GM19328 (cell line): Measurements from ENCODE around the gene CCDC88C.
A peak's percentile ranks its signal among the peaks of the same experiment; 100 is the strongest.
"Not testable (repeated sequence)": the region's sequence is repeated elsewhere in the genome, so short reads cannot be mapped to it uniquely, and the experiment has no call there.

Source experiments
- ATAC-seq: cut with Tn5 transposase; IDR thresholded peaks from one replicate; pipeline ENCODE4 v1.9.1; 2021; ENCODE audit warnings: mild to moderate bottlenecking, moderate library complexity; ENCODE audit not compliant: unreplicated experiment

CCDC88C gene

GRCh38 chr14:91418387-91419043, 895 bp upstream of the CCDC88C start:
- no peak for ATAC-seq

- ATAC-seq = peak; percentile 34
Observed at GRCh38 chr14:91417983-91418386, 365 bp upstream of the CCDC88C start.

GRCh38 chr14:91416744-91417119, 888 bp downstream of the CCDC88C start:
- ATAC-seq = no peak

- peak; percentile 45 for ATAC-seq
Observed at GRCh38 chr14:91415794-91416743, 1.6 kb downstream of the CCDC88C start.

- ATAC-seq = no peak
Observed at GRCh38 chr14:91414475-91414833, 3.2 kb downstream of the CCDC88C start.

GRCh38 chr14:91413547-91414474, 3.8 kb downstream of the CCDC88C start:
- no peak for ATAC-seq

GRCh38 chr14:91412939-91413338, 4.7 kb downstream of the CCDC88C start:
- no peak for ATAC-seq

GRCh38 chr14:91410771-91411536, 6.7 kb downstream of the CCDC88C start:
- ATAC-seq = no peak

- no peak for ATAC-seq
Observed at GRCh38 chr14:91409928-91410718, 7.5 kb downstream of the CCDC88C start.

GRCh38 chr14:91409240-91409639, 8.4 kb downstream of the CCDC88C start:
- not testable (repeated sequence) for ATAC-seq

GRCh38 chr14:91406982-91407381, 10.6 kb downstream of the CCDC88C start:
- ATAC-seq = no peak

- ATAC-seq = no peak
Observed at GRCh38 chr14:91406451-91406850, 11.2 kb downstream of the CCDC88C start.

- no peak for ATAC-seq
Observed at GRCh38 chr14:91405724-91406435, 11.7 kb downstream of the CCDC88C start.

- ATAC-seq = no peak
Observed at GRCh38 chr14:91405241-91405721, 12.3 kb downstream of the CCDC88C start.

GRCh38 chr14:91402771-91403600, 14.6 kb downstream of the CCDC88C start:
- no peak for ATAC-seq

- no peak for ATAC-seq
Observed at GRCh38 chr14:91402348-91402747, 15.3 kb downstream of the CCDC88C start.

- ATAC-seq = no peak
Observed at GRCh38 chr14:91401751-91402150, 15.9 kb downstream of the CCDC88C start.

GRCh38 chr14:91400696-91401095, 16.9 kb downstream of the CCDC88C start:
- no peak for ATAC-seq
